ENCODE measurements around the gene RANGAP1. TPM values are rescaled to one million over a fixed set of nuclear protein-coding genes. Genes with fewer than 3 reads are reported as not detected.

RANGAP1 gene
- total and polyA plus RNA-seq, 2 of the 8 experiments (the other 6 are each of a cell fraction or from before 2014, with no cell fraction given) = 121 to 171 TPM

- no peak for TF ChIP-seq RNF2 (IDR thresholded peaks at IDR 0.05; ENCODE audit: borderline replicate concordance, low read depth, low read length, missing control alignments, poor library complexity, severe bottlenecking)
These were observed 1.5 kb downstream of the RANGAP1 start (continued) for GRCh38 chr22:41284465-41284864.
